H9 (cell line): ENCODE results near the gene CROCC2. TPM values are rescaled to one million over a fixed set of nuclear protein-coding genes. Genes with fewer than 3 reads are reported as not detected.

Experiments
- DNase-seq: peaks from one replicate; pipeline ENCODE4 v3.0.0-alpha.2; 2017
- H2AFZ ChIP-seq: one replicate; pipeline ENCODE4 v1.6.1; 2013; ENCODE audit warnings: mild to moderate bottlenecking, low read length, control low read depth, moderate library complexity
- H2AK5ac ChIP-seq: 2 replicates; pipeline ENCODE4 v1.6.1; 2013; ENCODE audit warnings: low read length, control low read depth, mixed read lengths; ENCODE audit not compliant: insufficient read length
- H2BK120ac ChIP-seq: one replicate; pipeline ENCODE4 v1.6.1; 2013; ENCODE audit warnings: low read depth, mild to moderate bottlenecking, low read length, control low read depth, inconsistent platforms; ENCODE audit not compliant: poor library complexity, severe bottlenecking
- H2BK12ac ChIP-seq: 2 replicates; pipeline ENCODE4 v1.6.1; 2013; ENCODE audit warnings: low read length, control low read depth, mixed read lengths, low read depth; ENCODE audit not compliant: insufficient read length
- H2BK15ac ChIP-seq: 2 replicates; pipeline ENCODE4 v1.6.1; 2013; ENCODE audit warnings: low read depth, low read length, control low read depth
- H2BK20ac ChIP-seq: one replicate; pipeline ENCODE4 v1.6.1; 2013; ENCODE audit warnings: low read depth, mild to moderate bottlenecking, low read length, control low read depth, inconsistent platforms; ENCODE audit not compliant: poor library complexity, severe bottlenecking
- H2BK5ac ChIP-seq: 2 replicates; pipeline ENCODE4 v1.6.1; 2013; ENCODE audit warnings: low read length, control low read depth, mixed read lengths; ENCODE audit not compliant: insufficient read length
- H3K14ac ChIP-seq: 2 replicates; pipeline ENCODE4 v1.6.1; 2013; ENCODE audit warnings: low read length, control low read depth; ENCODE audit not compliant: insufficient read depth
- H3K18ac ChIP-seq: 2 replicates; pipeline ENCODE4 v1.6.1; 2013; ENCODE audit warnings: low read depth, mild to moderate bottlenecking, mixed read lengths, low read length, control low read depth; ENCODE audit not compliant: insufficient read length
- H3K23ac ChIP-seq: 2 replicates; pipeline ENCODE4 v1.6.1; 2013; ENCODE audit warnings: low read length, control low read depth, mixed read lengths, low read depth; ENCODE audit not compliant: insufficient read length
- H3K23me2 ChIP-seq: 2 replicates; pipeline ENCODE4 v1.6.1; 2013; ENCODE audit warnings: low read depth, mild to moderate bottlenecking, mixed read lengths, low read length, control low read depth; ENCODE audit not compliant: insufficient read length, poor library complexity, severe bottlenecking
- H3K27ac ChIP-seq: 2 replicates; pipeline ENCODE4 v1.5.1; 2013; ENCODE audit warnings: low read length, control low read depth, mixed read lengths, low read depth; ENCODE audit not compliant: insufficient read length
- H3K27me3 ChIP-seq: 2 replicates; pipeline ENCODE4 v1.6.1; 2013; ENCODE audit warnings: low read length, control low read depth, inconsistent platforms; ENCODE audit not compliant: insufficient read depth
- H3K4ac ChIP-seq: 2 replicates; pipeline ENCODE4 v1.6.1; 2013; ENCODE audit warnings: low read depth, mild to moderate bottlenecking, control low read depth, inconsistent platforms, low read length, moderate library complexity
- H3K4me1 ChIP-seq: 2 replicates; pipeline ENCODE4 v1.6.1; 2013; ENCODE audit warnings: low read length, control low read depth, inconsistent platforms; ENCODE audit not compliant: insufficient read depth
- H3K4me2 ChIP-seq: 2 replicates; pipeline ENCODE4 v1.6.1; 2013; ENCODE audit warnings: low read length, control low read depth, mixed read lengths; ENCODE audit not compliant: insufficient read length, insufficient read depth
- H3K56ac ChIP-seq: 2 replicates; pipeline ENCODE4 v1.6.1; 2013; ENCODE audit warnings: low read depth, mild to moderate bottlenecking, mixed read lengths, low read length, control low read depth; ENCODE audit not compliant: insufficient read length
- H3K79me1 ChIP-seq: 2 replicates; pipeline ENCODE4 v1.6.1; 2013; ENCODE audit warnings: low read depth, mild to moderate bottlenecking, moderate library complexity, low read length, control low read depth, inconsistent platforms; ENCODE audit not compliant: insufficient read depth, poor library complexity, severe bottlenecking
- H3K79me2 ChIP-seq: 2 replicates; pipeline ENCODE4 v1.6.1; 2013; ENCODE audit warnings: low read length, control low read depth, inconsistent platforms; ENCODE audit not compliant: insufficient read depth
- H3K9ac ChIP-seq: 2 replicates; pipeline ENCODE4 v1.6.1; 2013; ENCODE audit warnings: low read length, control low read depth, mixed read lengths; ENCODE audit not compliant: insufficient read length; ENCODE audit errors: extremely low read depth
- H3K9me3 ChIP-seq: one replicate; pipeline ENCODE4 v1.6.1; 2013; ENCODE audit warnings: low read depth, low read length, inconsistent platforms; ENCODE audit not compliant: control insufficient read depth
- H3T11ph ChIP-seq: one replicate; pipeline ENCODE4 v1.6.1; 2013; ENCODE audit warnings: mild to moderate bottlenecking, low read length, control low read depth, inconsistent platforms
- H4K20me1 ChIP-seq: one replicate; pipeline ENCODE4 v1.6.1; 2013; ENCODE audit not compliant: control insufficient read depth, insufficient read length, insufficient read depth
- H4K5ac ChIP-seq: 2 replicates; pipeline ENCODE4 v1.6.1; 2013; ENCODE audit warnings: low read depth, mild to moderate bottlenecking, mixed read lengths, low read length, control low read depth; ENCODE audit not compliant: insufficient read length
- H4K8ac ChIP-seq: replicated peaks from 2 replicates; pipeline ENCODE4 v1.6.1; 2013; ENCODE audit warnings: low read length, control low read depth, mixed read lengths, low read depth; ENCODE audit not compliant: insufficient read length
- H4K91ac ChIP-seq: 2 replicates; pipeline ENCODE4 v1.6.1; 2013; ENCODE audit warnings: low read depth, mild to moderate bottlenecking, moderate library complexity, mixed read lengths, low read length, control low read depth; ENCODE audit not compliant: insufficient read length
- H3K27ac Mint-ChIP-seq, 3 experiments: 2 replicates in 2 of 3; 3 replicates in 1 of 3; pipeline ENCODE4 v1.8.0; 2020 to 2021; ENCODE audit warnings: mixed read lengths in 3 of 3, mild to moderate bottlenecking in 1 of 3, moderate library complexity in 1 of 3
- H3K27me3 Mint-ChIP-seq: 2 replicates; pipeline ENCODE4 v1.8.0; 2021; ENCODE audit warnings: low read depth, mild to moderate bottlenecking, moderate library complexity, mixed read lengths
- H3K36me3 Mint-ChIP-seq, 3 experiments: 2 replicates in 2 of 3; 3 replicates in 1 of 3; pipeline ENCODE4 v1.8.0; 2020 to 2021; ENCODE audit warnings: low read depth in 3 of 3, mixed read lengths in 3 of 3; ENCODE audit not compliant: insufficient read depth in 1 of 3
- H3K4me1 Mint-ChIP-seq, 2 experiments: 2 replicates each; pipeline ENCODE4 v1.8.0; 2020; ENCODE audit warnings: mixed read lengths in 2 of 2
- H3K4me3 Mint-ChIP-seq, 2 experiments: 2 replicates in 1 of 2; 3 replicates in 1 of 2; pipeline ENCODE4 v1.8.0; 2020 to 2021; ENCODE audit warnings: mild to moderate bottlenecking in 2 of 2, mixed read lengths in 2 of 2, moderate library complexity in 1 of 2
- H3K9me3 Mint-ChIP-seq, 2 experiments: 2 replicates in 1 of 2; 3 replicates in 1 of 2; pipeline ENCODE4 v1.8.0; 2020; ENCODE audit warnings: mild to moderate bottlenecking in 2 of 2, mixed read lengths in 2 of 2, moderate library complexity in 1 of 2
- WGBS: extraction: QIAGEN DNeasy Blood & Tissue Kit; methylation state at CpG from one replicate; pipeline ENCODE4 v1.1.7; 2013; ENCODE audit warnings: missing lambda C conversion rate, low lambda C conversion rate, mixed read lengths; ENCODE audit not compliant: insufficient read length; ENCODE audit errors: extremely low coverage; 5-methylcytosine and 5-hydroxymethylcytosine counted together
- total RNA-seq: library from RNA; stranded (reverse); gene quantifications from 2 replicates; pipeline ENCODE4 v1.2.1, GENCODE V29; 2021
- TF ChIP-seq, protein P1 (sequence below): fragments of 200-600 bp; sonication (generic); conservative IDR thresholded peaks from 3 replicates; pipeline ENCODE4 v1.8.0; 2021; ENCODE audit warnings: antibody characterized with exemption, mild to moderate bottlenecking

Gene CROCC2
- total RNA-seq, 1 experiment from 2014 or later = not detected

DNA sequence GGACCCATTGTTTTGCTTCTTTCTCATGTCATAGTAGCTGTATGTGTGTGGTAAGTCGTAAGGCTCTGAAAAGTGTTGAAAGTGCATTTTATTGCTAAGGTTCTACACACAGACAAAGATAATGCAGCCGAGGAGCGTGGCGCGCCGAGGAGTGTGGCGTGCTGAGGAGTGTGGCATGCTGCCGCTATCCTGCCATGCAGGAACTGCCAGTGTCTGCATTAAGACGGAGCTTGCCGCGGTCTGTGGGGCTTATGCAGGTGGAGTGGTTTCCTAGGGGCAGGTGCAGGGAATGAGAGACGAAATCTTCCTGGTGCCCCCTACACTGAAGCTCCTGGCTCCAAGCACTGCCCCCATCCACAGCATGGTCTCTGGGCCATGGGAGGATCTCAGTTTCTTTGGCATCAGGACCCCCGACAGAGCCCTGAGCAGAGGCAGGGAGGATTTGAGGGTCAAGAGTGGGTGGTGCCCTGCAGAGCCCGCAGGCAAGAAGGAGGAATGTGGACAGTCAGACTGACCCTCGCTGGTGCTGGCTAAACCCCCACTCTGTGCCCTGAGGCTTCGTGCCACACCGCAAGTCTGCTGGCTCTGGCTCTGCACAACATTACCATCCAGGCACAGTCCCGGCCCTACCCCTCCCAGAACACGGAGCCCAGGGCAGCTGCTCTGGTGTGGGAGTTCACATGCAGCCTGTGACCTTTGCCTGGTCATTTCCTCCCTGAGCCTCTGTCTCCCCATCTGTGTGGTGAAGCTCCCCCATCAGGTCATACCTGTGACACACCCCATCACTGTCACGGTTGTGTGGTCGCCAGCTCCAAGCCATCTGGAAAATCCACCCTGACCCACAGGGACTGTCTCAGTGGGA, 95.5 kb downstream of the CROCC2 start:
- Histone ChIP-seq H2AFZ (no peak overlapping the region), H3K56ac (no peak overlapping the region), H3K23ac (no peak overlapping the region), H2AK5ac (no peak overlapping the region), H4K20me1 (no peaks in the 10 kb centered on the region), H3K23me2 (peaks cover 6% of the 10 kb centered on the region), H3K18ac (no peak overlapping the region), H3K27ac (no peak overlapping the region), H4K91ac (no peak overlapping the region), H3K79me2 (no peaks in the 10 kb centered on the region), H3T11ph (no peak overlapping the region), H3K14ac (no peak overlapping the region), H2BK120ac (no peak overlapping the region), H3K79me1 (no peaks in the 10 kb centered on the region), H2BK20ac (no peak overlapping the region), H4K8ac (no peak overlapping the region), H4K5ac (no peak overlapping the region), H3K9me3 (no peaks in the 10 kb centered on the region), H2BK15ac (no peak overlapping the region), H2BK12ac (no peak overlapping the region), H3K4me1 (no peaks in the 10 kb centered on the region), H3K4ac (no peak overlapping the region), H3K9ac (no peak overlapping the region), H3K27me3 (peaks cover 3% of the 10 kb centered on the region; the same call in 1 of the 2 replicates), H3K4me2 (no peak overlapping the region), H2BK5ac (no peak overlapping the region)
- Mint-ChIP-seq H3K36me3 (peaks cover 9 to 22% (median 12%) of the 10 kb centered on the region in 3 experiments), H3K4me3 (no peak overlapping the region; a peak in 1 of 5 replicates), H3K4me1 (peaks cover 0 to 4% of the 10 kb centered on the region in 2 experiments; a peak in 2 of 4 replicates), H3K9me3 (peaks cover 31 to 33% of the 10 kb centered on the region in 2 experiments), H3K27me3 (peaks cover 54% of the 10 kb centered on the region), H3K27ac (no peak overlapping the region)
- TF ChIP-seq, protein P1, sequence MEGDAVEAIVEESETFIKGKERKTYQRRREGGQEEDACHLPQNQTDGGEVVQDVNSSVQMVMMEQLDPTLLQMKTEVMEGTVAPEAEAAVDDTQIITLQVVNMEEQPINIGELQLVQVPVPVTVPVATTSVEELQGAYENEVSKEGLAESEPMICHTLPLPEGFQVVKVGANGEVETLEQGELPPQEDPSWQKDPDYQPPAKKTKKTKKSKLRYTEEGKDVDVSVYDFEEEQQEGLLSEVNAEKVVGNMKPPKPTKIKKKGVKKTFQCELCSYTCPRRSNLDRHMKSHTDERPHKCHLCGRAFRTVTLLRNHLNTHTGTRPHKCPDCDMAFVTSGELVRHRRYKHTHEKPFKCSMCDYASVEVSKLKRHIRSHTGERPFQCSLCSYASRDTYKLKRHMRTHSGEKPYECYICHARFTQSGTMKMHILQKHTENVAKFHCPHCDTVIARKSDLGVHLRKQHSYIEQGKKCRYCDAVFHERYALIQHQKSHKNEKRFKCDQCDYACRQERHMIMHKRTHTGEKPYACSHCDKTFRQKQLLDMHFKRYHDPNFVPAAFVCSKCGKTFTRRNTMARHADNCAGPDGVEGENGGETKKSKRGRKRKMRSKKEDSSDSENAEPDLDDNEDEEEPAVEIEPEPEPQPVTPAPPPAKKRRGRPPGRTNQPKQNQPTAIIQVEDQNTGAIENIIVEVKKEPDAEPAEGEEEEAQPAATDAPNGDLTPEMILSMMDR = no peak
- DNase-seq = peak; percentile 22
- WGBS = no CpG with 5 or more reads among the region's 21 CpGs
